HG03139 (cell line): ENCODE results near the gene SPRY4.
"Not testable (repeated sequence)": the region's sequence is repeated elsewhere in the genome, so short reads cannot be mapped to it uniquely, and the experiment has no call there.

ENCODE experiments used
- ATAC-seq: cut with Tn5 transposase; IDR thresholded peaks from one replicate; pipeline ENCODE4 v1.9.1; 2021; ENCODE audit not compliant: unreplicated experiment

Gene SPRY4

GRCh38 chr5:142334538-142334937, 9.7 kb upstream of the SPRY4 start:
- ATAC-seq: no peak

GRCh38 chr5:142333749-142334148, 8.9 kb upstream of the SPRY4 start:
- not testable (repeated sequence) for ATAC-seq

- no peak for ATAC-seq
Observed at GRCh38 chr5:142330444-142330843, 5.6 kb upstream of the SPRY4 start.

- no peak for ATAC-seq
Observed at GRCh38 chr5:142330026-142330425, 5.2 kb upstream of the SPRY4 start.

GRCh38 chr5:142327111-142327842, 2.5 kb upstream of the SPRY4 start:
- ATAC-seq: no peak

GRCh38 chr5:142326480-142326938, 1.7 kb upstream of the SPRY4 start:
- no peak for ATAC-seq

GRCh38 chr5:142325725-142326479, 1.1 kb upstream of the SPRY4 start:
- ATAC-seq: no peak

GRCh38 chr5:142324136-142324870, 518 bp downstream of the SPRY4 start:
- peak; percentile 32 for ATAC-seq

- no peak for ATAC-seq
Observed at GRCh38 chr5:142323480-142324135, 1.2 kb downstream of the SPRY4 start.

- ATAC-seq: no peak
Observed at GRCh38 chr5:142322747-142323479, 1.9 kb downstream of the SPRY4 start.

GRCh38 chr5:142322403-142322746, 2.4 kb downstream of the SPRY4 start:
- ATAC-seq: no peak

GRCh38 chr5:142320851-142321560, 3.8 kb downstream of the SPRY4 start:
- no peak for ATAC-seq

- ATAC-seq: no peak
Observed at GRCh38 chr5:142320430-142320738, 4.4 kb downstream of the SPRY4 start.

- ATAC-seq: no peak
Observed at GRCh38 chr5:142319560-142320429, 5.0 kb downstream of the SPRY4 start.

GRCh38 chr5:142319105-142319504, 5.7 kb downstream of the SPRY4 start:
- ATAC-seq: no peak

- no peak for ATAC-seq
Observed at GRCh38 chr5:142317753-142318152, 7.1 kb downstream of the SPRY4 start.

- ATAC-seq: no peak
Observed at GRCh38 chr5:142317173-142317572, 7.6 kb downstream of the SPRY4 start.

GRCh38 chr5:142316681-142317080, 8.1 kb downstream of the SPRY4 start:
- no peak for ATAC-seq

GRCh38 chr5:142316051-142316450, 8.8 kb downstream of the SPRY4 start:
- no peak for ATAC-seq
